ENCODE measurements around the gene SH2D2A. TPM values are rescaled to one million over a fixed set of nuclear protein-coding genes. Genes with fewer than 3 reads are reported as not detected.

Gene SH2D2A
- total and polyA plus RNA-seq, 2 donors (not counting 1 experiment from before 2014, with no cell fraction given) = 0.73 to 2.1 TPM

DNA sequence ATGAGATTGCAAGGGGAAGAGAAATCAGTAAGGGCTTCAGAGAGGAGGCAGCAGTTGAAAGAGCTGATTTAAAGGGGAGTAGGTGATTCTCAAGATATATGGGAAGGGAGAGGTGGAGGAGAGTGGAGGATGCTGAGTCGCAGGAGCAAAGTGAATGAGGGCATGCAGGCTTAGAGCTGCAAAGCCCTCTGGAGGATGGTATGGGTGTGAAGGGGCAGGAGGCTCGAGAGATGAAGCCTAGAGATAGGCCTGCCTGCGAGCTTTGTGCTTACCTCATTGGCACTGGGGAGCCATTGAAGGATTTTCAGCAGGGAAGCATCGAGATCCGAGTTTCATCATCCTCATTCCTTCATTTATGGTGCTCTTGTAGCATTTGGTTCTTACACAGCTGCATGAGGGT, 15.8 kb upstream of the SH2D2A start:
- TF ChIP-seq EZH2 (IDR thresholded peaks at IDR 0.05; ENCODE audit: borderline replicate concordance, insufficient read depth, low read depth, low read length, poor library complexity, severe bottlenecking) = no peak
- TF ChIP-seq, protein P1, sequence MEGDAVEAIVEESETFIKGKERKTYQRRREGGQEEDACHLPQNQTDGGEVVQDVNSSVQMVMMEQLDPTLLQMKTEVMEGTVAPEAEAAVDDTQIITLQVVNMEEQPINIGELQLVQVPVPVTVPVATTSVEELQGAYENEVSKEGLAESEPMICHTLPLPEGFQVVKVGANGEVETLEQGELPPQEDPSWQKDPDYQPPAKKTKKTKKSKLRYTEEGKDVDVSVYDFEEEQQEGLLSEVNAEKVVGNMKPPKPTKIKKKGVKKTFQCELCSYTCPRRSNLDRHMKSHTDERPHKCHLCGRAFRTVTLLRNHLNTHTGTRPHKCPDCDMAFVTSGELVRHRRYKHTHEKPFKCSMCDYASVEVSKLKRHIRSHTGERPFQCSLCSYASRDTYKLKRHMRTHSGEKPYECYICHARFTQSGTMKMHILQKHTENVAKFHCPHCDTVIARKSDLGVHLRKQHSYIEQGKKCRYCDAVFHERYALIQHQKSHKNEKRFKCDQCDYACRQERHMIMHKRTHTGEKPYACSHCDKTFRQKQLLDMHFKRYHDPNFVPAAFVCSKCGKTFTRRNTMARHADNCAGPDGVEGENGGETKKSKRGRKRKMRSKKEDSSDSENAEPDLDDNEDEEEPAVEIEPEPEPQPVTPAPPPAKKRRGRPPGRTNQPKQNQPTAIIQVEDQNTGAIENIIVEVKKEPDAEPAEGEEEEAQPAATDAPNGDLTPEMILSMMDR (IDR thresholded peaks at IDR 0.05) = no peak
- WGBS (ENCODE audit: insufficient coverage) = 86% methylated on average over 5 of the region's 5 CpGs
- POLR2A ChIA-PET = no interaction called here
- Histone ChIP-seq H3K36me3 (replicated peaks in 1 of 2; ENCODE audit: control extremely low read depth in 1 of 2, control insufficient read depth in 1 of 2, extremely low read depth in 1 of 2, insufficient read depth in 2 of 2, low read length in 1 of 2) (no peaks in the 10 kb centered on the region), H3K4me2 (replicated peaks; ENCODE audit: low read depth, low read length, poor library complexity, severe bottlenecking) (no peak overlapping the region), H3K27me3 (replicated peaks in 1 of 4; ENCODE audit: control extremely low read depth in 1 of 4, control insufficient read depth in 3 of 4, insufficient read depth in 4 of 4, low read length in 3 of 4) (peaks cover 0 to 19% (median 4%) of the 10 kb centered on the region in 4 experiments), H4K20me1 (ENCODE audit: control insufficient read depth, insufficient read depth, low read length, poor library complexity, severe bottlenecking) (no peaks in the 10 kb centered on the region), H3K27ac (ENCODE audit: low read length in 2 of 2) (no peak overlapping the region), H3K4me1 (ENCODE audit: control insufficient read depth in 2 of 2, insufficient read depth in 2 of 2, low read length in 2 of 2) (no peaks in the 10 kb centered on the region), H3K79me2 (ENCODE audit: control insufficient read depth, insufficient read depth, low read length) (no peaks in the 10 kb centered on the region), H2AFZ (ENCODE audit: insufficient read depth, low read depth, low read length, poor library complexity, severe bottlenecking) (no peak overlapping the region), H3K9ac (ENCODE audit: low read length) (no peak overlapping the region), H3K4me3 (ENCODE audit: control extremely low read depth in 1 of 5, extremely low read depth in 1 of 5, insufficient read depth in 1 of 5, low read depth in 2 of 5, low read length in 4 of 5) (no peak overlapping the region), H3K9me3 (ENCODE audit: control extremely low read depth in 1 of 3, control insufficient read depth in 2 of 3, insufficient read depth in 1 of 3, low read length in 2 of 3) (no peaks in the 10 kb centered on the region)
- Mint-ChIP-seq H3K4me3 (no peak overlapping the region), H3K9me3 (ENCODE audit: insufficient read depth) (no peaks in the 10 kb centered on the region), H3K4me1 (no peaks in the 10 kb centered on the region), H3K27ac (no peak overlapping the region), H3K27me3 (peaks cover 46% of the 10 kb centered on the region)
- ATAC-seq (ENCODE audit: low read depth) (no peak), DNase-seq (no peak)
- intact Hi-C loops (cut with micrococcal nuclease) = no loop called here
- CTCF ChIA-PET = no interaction called here

DNA sequence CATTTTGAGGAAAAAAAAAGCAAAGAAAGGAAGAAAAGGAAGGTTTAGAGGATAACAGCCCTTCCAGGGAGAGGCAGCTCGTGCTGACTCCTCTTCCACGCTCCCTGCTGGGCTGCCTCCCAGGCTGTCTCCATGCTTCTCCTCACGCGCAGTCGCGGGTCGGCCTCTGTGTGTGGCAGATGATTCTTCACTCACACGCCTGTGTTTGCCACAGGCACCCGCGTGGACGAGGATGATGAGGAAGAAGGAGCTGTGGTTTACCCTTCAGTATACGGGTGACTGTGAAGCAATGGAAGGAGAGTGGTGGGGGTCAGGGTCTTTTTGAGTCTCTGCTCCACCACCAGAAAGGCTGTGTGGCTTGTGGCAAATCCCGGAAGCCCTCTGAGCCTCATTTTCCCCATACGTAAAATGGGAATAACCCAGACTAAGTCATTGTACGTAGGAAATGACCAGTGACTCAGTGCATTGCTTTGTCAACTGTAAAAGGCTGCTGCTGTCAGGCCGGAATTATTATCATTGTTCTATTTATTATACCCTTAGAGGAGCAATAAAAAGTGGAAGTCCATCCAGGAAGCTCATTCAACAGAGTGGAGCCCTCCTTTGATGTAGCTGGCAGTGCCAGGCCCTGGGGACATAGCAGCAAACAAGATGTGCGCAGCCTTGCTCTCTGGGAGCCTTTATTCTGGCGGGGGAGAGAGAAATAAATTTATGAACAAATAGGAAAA, 11.9 kb upstream of the SH2D2A start:
- 93% methylated on average over 11 of the region's 18 CpGs for WGBS (ENCODE audit: insufficient coverage)
- no peaks in the 10 kb centered on the region for H4K20me1 ChIP-seq (ENCODE audit: control insufficient read depth, insufficient read depth, low read length, poor library complexity, severe bottlenecking)
- Mint-ChIP-seq H3K9me3 (ENCODE audit: insufficient read depth) (no peaks in the 10 kb centered on the region), H3K27me3 (peaks cover 41% of the 10 kb centered on the region), H3K27ac (no peak overlapping the region), H3K4me1 (no peaks in the 10 kb centered on the region), H3K4me3 (no peak overlapping the region)
- H2AFZ ChIP-seq (ENCODE audit: insufficient read depth, low read depth, low read length, poor library complexity, severe bottlenecking) = no peak overlapping the region
- no peaks in the 10 kb centered on the region for H3K4me1 ChIP-seq (ENCODE audit: control insufficient read depth in 2 of 2, insufficient read depth in 2 of 2, low read length in 2 of 2)
- H3K79me2 ChIP-seq (ENCODE audit: control insufficient read depth, insufficient read depth, low read length) = no peaks in the 10 kb centered on the region
- ATAC-seq (ENCODE audit: low read depth) (no peak), DNase-seq (no peak)
- H3K9me3 ChIP-seq (ENCODE audit: control extremely low read depth in 1 of 3, control insufficient read depth in 2 of 3, insufficient read depth in 1 of 3, low read length in 2 of 3) = no peaks in the 10 kb centered on the region
- H3K36me3 ChIP-seq (replicated peaks in 1 of 2; ENCODE audit: control extremely low read depth in 1 of 2, control insufficient read depth in 1 of 2, extremely low read depth in 1 of 2, insufficient read depth in 2 of 2, low read length in 1 of 2) = no peaks in the 10 kb centered on the region
- H3K4me2 ChIP-seq (replicated peaks; ENCODE audit: low read depth, low read length, poor library complexity, severe bottlenecking) = no peak overlapping the region
- H3K27ac ChIP-seq (ENCODE audit: low read length in 2 of 2) = no peak overlapping the region
- intact Hi-C loops (cut with micrococcal nuclease) = no loop called here
- H3K9ac ChIP-seq (ENCODE audit: low read length) = no peak overlapping the region
- H3K27me3 ChIP-seq (replicated peaks in 1 of 4; ENCODE audit: control extremely low read depth in 1 of 4, control insufficient read depth in 3 of 4, insufficient read depth in 4 of 4, low read length in 3 of 4) = peaks cover 0 to 14% (median 4%) of the 10 kb centered on the region in 4 experiments
- POLR2A ChIA-PET = no interaction called here
- H3K4me3 ChIP-seq (ENCODE audit: control extremely low read depth in 1 of 5, extremely low read depth in 1 of 5, insufficient read depth in 1 of 5, low read depth in 2 of 5, low read length in 4 of 5) = no peak overlapping the region
- no peak for TF ChIP-seq EZH2 (IDR thresholded peaks at IDR 0.05; ENCODE audit: borderline replicate concordance, insufficient read depth, low read depth, low read length, poor library complexity, severe bottlenecking)
- TF ChIP-seq, protein P1 (IDR thresholded peaks at IDR 0.05) = no peak
- CTCF ChIA-PET = interaction anchor here (1.4 to 1.5 kb wide), 2 partner anchors 9 to 103 kb away, joined by 4 to 7 read pairs; no protein-coding TSS in a partner anchor

All from B cell (primary cell).